Ascending aorta (tissue), 2 donors: Measurements from ENCODE around the gene ELOVL4. TPM values are rescaled to one million over a fixed set of nuclear protein-coding genes. Genes with fewer than 3 reads are reported as not detected.
A peak's percentile ranks its signal among the peaks of the same experiment; 100 is the strongest.

Source experiments
- DNase-seq, 2 donors: peaks; one replicate each; pipeline ENCODE4 v3.0.0-alpha.2; 2019; ENCODE audit warnings: low spot score in 2 of 2
- H3K27ac ChIP-seq, 2 donors: fragments of 200-600 bp; sonication (generic); one replicate each; pipeline ENCODE4 v1.5.1; 2016 to 2017; ENCODE audit warnings: mild to moderate bottlenecking in 1 of 2
- H3K27me3 ChIP-seq: fragments of 200-600 bp; sonication (generic); one replicate; pipeline ENCODE4 v1.5.1; 2017
- H3K36me3 ChIP-seq, 2 donors: fragments of 200-600 bp; sonication (generic); one replicate each; pipeline ENCODE4 v1.5.1; 2016
- H3K4me1 ChIP-seq, 2 donors: fragments of 200-600 bp; sonication (generic); one replicate each; pipeline ENCODE4 v1.5.1; 2016 to 2017; ENCODE audit warnings: mild to moderate bottlenecking in 1 of 2
- H3K4me3 ChIP-seq, 2 donors: fragments of 200-600 bp; sonication (generic); one replicate each; pipeline ENCODE4 v1.5.1; 2016 to 2017; ENCODE audit warnings: mild to moderate bottlenecking in 1 of 2
- H3K9me3 ChIP-seq, 2 donors: fragments of 200-600 bp; sonication (generic); one replicate each; pipeline ENCODE4 v1.5.1; 2016
- CTCF ChIP-seq, 3 experiments: fragments of 200-600 bp in 2 of 3; fragments of 450-650 bp in 1 of 3; sonication (generic) in 2 of 3; IDR thresholded peaks; one replicate each; pipeline ENCODE4 v1.5.1; 2016 to 2019; ENCODE audit warnings: antibody characterized with exemption in 3 of 3, mild to moderate bottlenecking in 1 of 3, moderate library complexity in 1 of 3
- intact Hi-C: fragments of 100-400 bp; cut with DNase I; formaldehyde crosslinking; loops from one replicate; pipeline ENCODE4 v1.15.1; 2023
- total RNA-seq: library from RNA; depleted of rRNA; stranded (reverse); fragments of >200 nt; gene quantifications from one replicate; pipeline ENCODE4 v1.1.0, GENCODE V29; 2016

The ELOVL4 gene
- total RNA-seq = 6.4 TPM

GRCh38 chr6:79947191-79948186, at the start of gene ELOVL4:
ELOVL4 (minus strand) TSS chr6:79947553; CDS start chr6:79947279, 274 bp downstream.
- H3K4me1 ChIP-seq = peaks cover 0 to 3% of the 10 kb centered on the region in 2 donors
- TF ChIP-seq CTCF (IDR thresholded peaks at IDR 0.05) = no peak
- intact Hi-C loops = loop anchor here (1.0 to 5.0 kb wide), 4 partner anchors 57 to 159 kb away; partner anchors contain the start of genes BCKDHB and TTK
- H3K4me3 ChIP-seq = peak within 1 kb of the TSS; percentile 54 to 76
- DNase-seq = peak in 1 of 2 donors; percentile 85
- no peak within 1 kb of the TSS for H3K27ac ChIP-seq
- H3K36me3 ChIP-seq = no peaks in the 10 kb centered on the region
- H3K27me3 ChIP-seq = no peaks in the 10 kb centered on the region
- H3K9me3 ChIP-seq = no peaks in the 10 kb centered on the region

GRCh38 chr6:79993911-79994309, 46.6 kb upstream of the ELOVL4 start:
- TF ChIP-seq CTCF (IDR thresholded peaks at IDR 0.05) = no peak
- Histone ChIP-seq H3K4me1 (no peaks in the 10 kb centered on the region), H3K27me3 (no peaks in the 10 kb centered on the region), H3K36me3 (no peaks in the 10 kb centered on the region), H3K9me3 (no peaks in the 10 kb centered on the region), H3K27ac (no peak overlapping the region), H3K4me3 (no peak overlapping the region)
- no peak for DNase-seq
- intact Hi-C loops = no loop called here

GRCh38 chr6:79993012-79993910, 45.9 kb upstream of the ELOVL4 start:
- Histone ChIP-seq H3K27me3 (no peaks in the 10 kb centered on the region), H3K36me3 (no peaks in the 10 kb centered on the region), H3K4me3 (no peak overlapping the region), H3K9me3 (no peaks in the 10 kb centered on the region), H3K4me1 (no peaks in the 10 kb centered on the region), H3K27ac (no peak overlapping the region)
- intact Hi-C loops = no loop called here
- no peak for DNase-seq
- TF ChIP-seq CTCF (IDR thresholded peaks at IDR 0.05) = no peak

GRCh38 chr6:79989641-79990040, 42.3 kb upstream of the ELOVL4 start:
- no peak for DNase-seq
- no peaks in the 10 kb centered on the region for H3K36me3 ChIP-seq
- no peak overlapping the region for H3K4me3 ChIP-seq
- H3K27ac ChIP-seq = no peak overlapping the region
- no peaks in the 10 kb centered on the region for H3K9me3 ChIP-seq
- no peak for TF ChIP-seq CTCF (IDR thresholded peaks at IDR 0.05)
- intact Hi-C loops = no loop called here
- no peaks in the 10 kb centered on the region for H3K4me1 ChIP-seq
- H3K27me3 ChIP-seq = no peaks in the 10 kb centered on the region

- Histone ChIP-seq H3K27me3 (no peaks in the 10 kb centered on the region), H3K36me3 (no peaks in the 10 kb centered on the region), H3K4me3 (no peak overlapping the region), H3K9me3 (no peaks in the 10 kb centered on the region), H3K27ac (no peak overlapping the region), H3K4me1 (no peaks in the 10 kb centered on the region)
- intact Hi-C loops = no loop called here
- TF ChIP-seq CTCF (IDR thresholded peaks at IDR 0.05) = no peak
- no peak for DNase-seq
Observed at GRCh38 chr6:79985128-79985527, 37.8 kb upstream of the ELOVL4 start.
